ENCODE measurements around the gene THAP11.

THAP11 gene

GRCh38 chr16:67801883-67802282, 40.2 kb upstream of the THAP11 start:
- no peak overlapping the region for H3K9ac ChIP-seq
- no peak overlapping the region for H3K4me3 ChIP-seq (ENCODE audit: low read depth, low read length)
- no peak overlapping the region for H3K4me2 ChIP-seq (ENCODE audit: low read length)
- H3K36me3 ChIP-seq (ENCODE audit: control insufficient read depth, insufficient read depth, low read length): no peaks in the 10 kb centered on the region
- H2AFZ ChIP-seq: no peak overlapping the region
- H3K79me2 ChIP-seq: peaks cover 81% of the 10 kb centered on the region
- no peak overlapping the region for H3K27ac ChIP-seq
- no peaks in the 10 kb centered on the region for H3K27me3 ChIP-seq (ENCODE audit: control insufficient read depth, insufficient read depth, low read length)
- no peaks in the 10 kb centered on the region for H3K9me3 ChIP-seq (ENCODE audit: control insufficient read depth, low read length)
- no peak for TF ChIP-seq CTCF (IDR thresholded peaks at IDR 0.05)
- peaks cover 4% of the 10 kb centered on the region for H3K4me1 ChIP-seq

GRCh38 chr16:67803894-67804293, 38.2 kb upstream of the THAP11 start:
- TF ChIP-seq CTCF (IDR thresholded peaks at IDR 0.05): no peak
- Histone ChIP-seq H3K4me1 (peaks cover 4% of the 10 kb centered on the region), H3K36me3 (ENCODE audit: control insufficient read depth, insufficient read depth, low read length) (no peaks in the 10 kb centered on the region), H3K9me3 (ENCODE audit: control insufficient read depth, low read length) (no peaks in the 10 kb centered on the region), H3K4me3 (ENCODE audit: low read depth, low read length) (no peak overlapping the region), H3K27me3 (ENCODE audit: control insufficient read depth, insufficient read depth, low read length) (no peaks in the 10 kb centered on the region), H3K27ac (no peak overlapping the region), H3K9ac (no peak overlapping the region), H2AFZ (no peak overlapping the region), H3K4me2 (ENCODE audit: low read length) (no peak overlapping the region), H3K79me2 (peaks cover 65% of the 10 kb centered on the region)

DNA sequence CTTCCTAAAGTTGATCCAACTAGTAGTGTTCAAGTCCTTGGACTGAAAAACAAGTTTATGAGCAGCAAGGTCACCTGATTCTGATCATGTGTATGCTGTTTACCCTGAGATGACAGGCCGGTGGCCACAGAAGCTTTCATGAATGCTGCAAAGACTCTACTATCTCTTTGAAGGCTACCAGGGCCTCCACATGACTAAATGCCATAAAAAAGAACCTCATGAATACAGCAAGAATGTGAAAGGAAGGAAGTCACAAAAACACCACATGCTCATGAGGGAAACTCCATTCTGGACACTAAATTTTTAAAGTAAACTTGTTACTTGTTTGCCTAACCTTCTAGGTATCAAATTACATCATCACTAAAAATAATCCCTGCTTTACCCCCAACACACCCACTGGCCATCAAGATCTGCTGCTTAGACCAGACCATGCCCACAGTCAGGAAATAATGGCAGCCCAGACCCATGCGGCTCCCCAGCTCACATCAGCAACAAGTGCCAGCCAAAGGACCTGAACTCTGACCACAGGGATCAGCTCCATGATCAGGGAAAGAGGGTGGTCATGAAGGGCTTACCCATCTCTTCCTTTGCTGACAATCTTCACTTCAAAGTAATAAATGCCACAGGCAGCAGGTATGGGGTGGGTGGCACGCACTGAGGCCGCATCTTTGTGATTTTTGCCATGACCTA, 37.1 kb upstream of the THAP11 start:
- TF ChIP-seq CTCF (IDR thresholded peaks at IDR 0.05): no peak
- Histone ChIP-seq H3K9ac (no peak overlapping the region), H3K27ac (no peak overlapping the region), H3K79me2 (peaks cover 59% of the 10 kb centered on the region), H3K36me3 (ENCODE audit: control insufficient read depth, insufficient read depth, low read length) (no peaks in the 10 kb centered on the region), H3K27me3 (ENCODE audit: control insufficient read depth, insufficient read depth, low read length) (no peaks in the 10 kb centered on the region), H3K4me1 (peaks cover 4% of the 10 kb centered on the region), H3K9me3 (ENCODE audit: control insufficient read depth, low read length) (no peaks in the 10 kb centered on the region), H2AFZ (no peak overlapping the region), H3K4me2 (ENCODE audit: low read length) (peak overlapping the region; percentile 92), H3K4me3 (ENCODE audit: low read depth, low read length) (peak overlapping the region; percentile 100)

DNA sequence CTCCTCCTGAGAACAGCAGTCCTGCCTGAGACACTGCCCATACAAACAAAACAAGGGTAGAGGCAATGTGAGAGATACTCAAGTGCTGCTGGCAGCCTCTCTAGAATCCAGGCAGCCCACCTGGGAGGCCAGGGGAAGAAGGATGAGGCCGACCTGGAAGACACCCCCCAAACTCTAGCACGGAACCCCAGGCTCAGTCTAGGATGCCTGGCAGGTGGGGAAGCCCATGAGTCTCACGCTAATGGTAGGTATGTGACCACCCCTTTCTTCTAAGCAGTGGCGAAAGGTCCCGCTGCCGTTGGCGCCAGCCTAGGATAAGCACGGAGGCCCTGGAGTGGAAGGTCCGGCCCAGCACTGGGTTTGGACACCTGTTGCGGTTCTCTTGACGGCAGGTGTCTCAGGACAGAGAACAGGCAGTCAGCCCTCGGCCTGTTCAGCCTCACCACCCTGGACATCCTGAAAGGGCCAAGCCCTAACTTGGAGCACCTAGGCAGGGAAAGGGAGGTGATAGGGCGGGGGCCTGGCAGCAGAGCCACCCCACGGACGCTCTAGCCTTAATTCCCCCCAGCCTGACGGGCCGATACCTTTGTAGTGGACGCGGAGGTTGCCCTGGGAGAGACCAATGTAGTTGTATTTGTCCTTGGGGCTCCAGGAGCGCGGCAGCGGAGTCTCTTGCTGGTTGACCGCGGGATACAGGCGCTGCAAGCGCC, 36.2 kb upstream of the THAP11 start:
- Histone ChIP-seq H2AFZ (peak overlapping the region; percentile 100), H3K4me2 (ENCODE audit: low read length) (peak overlapping the region; percentile 92), H3K27me3 (ENCODE audit: control insufficient read depth, insufficient read depth, low read length) (no peaks in the 10 kb centered on the region), H3K27ac (peak overlapping the region; percentile 65), H3K9ac (peak overlapping the region; percentile 96), H3K4me3 (ENCODE audit: low read depth, low read length) (peak overlapping the region; percentile 100), H3K4me1 (peaks cover 4% of the 10 kb centered on the region), H3K79me2 (peaks cover 50% of the 10 kb centered on the region), H3K36me3 (ENCODE audit: control insufficient read depth, insufficient read depth, low read length) (no peaks in the 10 kb centered on the region), H3K9me3 (ENCODE audit: control insufficient read depth, low read length) (no peaks in the 10 kb centered on the region)
- TF ChIP-seq CTCF (IDR thresholded peaks at IDR 0.05): no peak
